Chondrocyte (in vitro differentiated cells): ENCODE results near the gene SETDB2. TPM values are rescaled to one million over a fixed set of nuclear protein-coding genes. Genes with fewer than 3 reads are reported as not detected.

ENCODE experiments used
- DNase-seq: peaks from one replicate; pipeline ENCODE4 v3.0.0; 2021; ENCODE audit warnings: mixed read lengths, low spot score
- H3K27ac Mint-ChIP-seq: one replicate; pipeline ENCODE4 v1.8.0; 2021; ENCODE audit warnings: mild to moderate bottlenecking, moderate library complexity, mixed read lengths; ENCODE audit not compliant: unreplicated experiment
- H3K27me3 Mint-ChIP-seq: 2 replicates; pipeline ENCODE4 v1.8.0; 2021; ENCODE audit warnings: low read depth, mixed read lengths
- H3K36me3 Mint-ChIP-seq: 2 replicates; pipeline ENCODE4 v1.8.0; 2021; ENCODE audit warnings: low read depth, mixed read lengths
- H3K4me1 Mint-ChIP-seq: 2 replicates; pipeline ENCODE4 v1.8.0; 2021; ENCODE audit warnings: low read depth, mild to moderate bottlenecking, mixed read lengths
- H3K4me3 Mint-ChIP-seq: one replicate; pipeline ENCODE4 v1.8.0; 2021; ENCODE audit warnings: mild to moderate bottlenecking, moderate library complexity, mixed read lengths; ENCODE audit not compliant: unreplicated experiment
- H3K9me3 Mint-ChIP-seq: 2 replicates; pipeline ENCODE4 v1.8.0; 2021; ENCODE audit warnings: low read depth, mixed read lengths
- CTCF ChIP-seq: fragments of 200-600 bp; sonication (generic); IDR thresholded peaks from 2 replicates; pipeline ENCODE4 v1.5.0; 2021; ENCODE audit warnings: antibody characterized with exemption, mild to moderate bottlenecking, moderate library complexity
- total RNA-seq: library from RNA; stranded (reverse); gene quantifications from 3 replicates; pipeline ENCODE4 v1.2.1, GENCODE V29; 2021

The SETDB2 gene
- total RNA-seq, 1 donor from 2014 or later = 7.3 TPM

GRCh38 chr13:49497272-49497671, 53.2 kb downstream of the SETDB2 start:
- DNase-seq = no peak
- peak overlapping the region; percentile 74 for H3K27ac Mint-ChIP-seq

GRCh38 chr13:49498206-49498605, 54.1 kb downstream of the SETDB2 start:
- H3K4me1 Mint-ChIP-seq = peaks cover 37% of the 10 kb centered on the region
- DNase-seq = no peak
- no peaks in the 10 kb centered on the region for H3K9me3 Mint-ChIP-seq
- no peak overlapping the region for H3K27ac Mint-ChIP-seq
- no peak overlapping the region for H3K4me3 Mint-ChIP-seq
- H3K27me3 Mint-ChIP-seq = no peaks in the 10 kb centered on the region
- H3K36me3 Mint-ChIP-seq = peaks cover 3% of the 10 kb centered on the region
- TF ChIP-seq CTCF = no peak

More at GRCh38 chr13:49497272-49497671, 53.2 kb downstream of the SETDB2 start:
- no peaks in the 10 kb centered on the region for H3K27me3 Mint-ChIP-seq
- no peak for TF ChIP-seq CTCF
- no peaks in the 10 kb centered on the region for H3K36me3 Mint-ChIP-seq
- no peaks in the 10 kb centered on the region for H3K9me3 Mint-ChIP-seq
- H3K4me3 Mint-ChIP-seq = no peak overlapping the region
- peaks cover 30% of the 10 kb centered on the region for H3K4me1 Mint-ChIP-seq

- Mint-ChIP-seq H3K27me3 (no peaks in the 10 kb centered on the region), H3K27ac (peak overlapping the region; percentile 91), H3K4me3 (no peak overlapping the region), H3K4me1 (peaks cover 38% of the 10 kb centered on the region), H3K9me3 (no peaks in the 10 kb centered on the region), H3K36me3 (peaks cover 3% of the 10 kb centered on the region)
- DNase-seq = no peak
- TF ChIP-seq CTCF = no peak
Measured at GRCh38 chr13:49499889-49500660, 56.0 kb downstream of the SETDB2 start.

GRCh38 chr13:49502954-49503353, 58.9 kb downstream of the SETDB2 start:
- no peaks in the 10 kb centered on the region for H3K27me3 Mint-ChIP-seq
- H3K4me3 Mint-ChIP-seq = no peak overlapping the region
- no peak overlapping the region for H3K27ac Mint-ChIP-seq
- peaks cover 2% of the 10 kb centered on the region for H3K9me3 Mint-ChIP-seq
- TF ChIP-seq CTCF = no peak
- H3K4me1 Mint-ChIP-seq = peaks cover 30% of the 10 kb centered on the region
- peaks cover 6% of the 10 kb centered on the region for H3K36me3 Mint-ChIP-seq
- no peak for DNase-seq

- Mint-ChIP-seq H3K9me3 (peaks cover 2% of the 10 kb centered on the region), H3K4me1 (peaks cover 26% of the 10 kb centered on the region), H3K27ac (no peak overlapping the region), H3K27me3 (no peaks in the 10 kb centered on the region), H3K36me3 (peaks cover 6% of the 10 kb centered on the region), H3K4me3 (no peak overlapping the region)
- TF ChIP-seq CTCF = no peak
- DNase-seq = no peak
Measured at GRCh38 chr13:49503951-49504350, 59.9 kb downstream of the SETDB2 start.
